HG03196 (cell line): ENCODE measurements around the gene MOB3B.

Experiments
- ATAC-seq: cut with Tn5 transposase; IDR thresholded peaks from one replicate; pipeline ENCODE4 v1.9.1; 2021; ENCODE audit not compliant: unreplicated experiment

The MOB3B gene

DNA sequence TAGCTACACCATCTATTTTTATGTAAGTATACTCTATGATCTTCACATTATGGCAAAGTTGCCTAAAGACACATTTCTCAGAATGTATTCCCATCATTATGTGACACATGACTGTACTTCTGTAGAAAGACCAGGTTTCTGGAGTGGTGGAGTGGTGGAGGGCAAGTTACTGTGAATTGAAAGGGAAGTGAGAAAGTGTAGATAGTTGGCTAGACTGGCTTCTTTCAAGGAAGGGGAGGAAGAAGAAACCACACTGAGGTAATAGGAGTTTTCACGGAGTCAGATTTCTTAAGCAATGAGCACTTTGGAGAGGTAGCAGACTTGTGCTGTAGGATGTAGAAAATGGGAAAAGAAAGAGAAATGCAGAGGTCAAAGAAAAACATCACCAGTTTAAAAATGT is 181.7 kb downstream of the MOB3B start:
- ATAC-seq = no peak

DNA sequence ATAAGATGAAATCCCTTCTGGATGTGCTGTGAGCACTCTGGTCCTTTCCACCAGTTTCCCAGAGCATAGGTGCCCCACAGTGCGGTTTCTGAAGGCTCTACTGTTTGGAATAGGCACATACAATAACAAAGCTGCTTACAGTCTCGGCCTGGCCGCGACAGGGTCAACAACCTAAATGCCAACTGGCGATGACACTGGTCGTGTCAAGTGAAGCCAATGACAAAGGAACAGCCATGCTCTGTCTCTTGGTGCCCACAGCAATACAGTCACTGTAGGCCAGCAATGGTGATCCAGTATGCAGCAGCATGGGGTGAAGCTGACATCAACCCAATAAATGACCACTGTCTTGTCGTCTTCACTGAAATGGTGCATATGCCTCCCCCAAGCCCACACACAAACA is 184.8 kb downstream of the MOB3B start:
- no peak for ATAC-seq

DNA sequence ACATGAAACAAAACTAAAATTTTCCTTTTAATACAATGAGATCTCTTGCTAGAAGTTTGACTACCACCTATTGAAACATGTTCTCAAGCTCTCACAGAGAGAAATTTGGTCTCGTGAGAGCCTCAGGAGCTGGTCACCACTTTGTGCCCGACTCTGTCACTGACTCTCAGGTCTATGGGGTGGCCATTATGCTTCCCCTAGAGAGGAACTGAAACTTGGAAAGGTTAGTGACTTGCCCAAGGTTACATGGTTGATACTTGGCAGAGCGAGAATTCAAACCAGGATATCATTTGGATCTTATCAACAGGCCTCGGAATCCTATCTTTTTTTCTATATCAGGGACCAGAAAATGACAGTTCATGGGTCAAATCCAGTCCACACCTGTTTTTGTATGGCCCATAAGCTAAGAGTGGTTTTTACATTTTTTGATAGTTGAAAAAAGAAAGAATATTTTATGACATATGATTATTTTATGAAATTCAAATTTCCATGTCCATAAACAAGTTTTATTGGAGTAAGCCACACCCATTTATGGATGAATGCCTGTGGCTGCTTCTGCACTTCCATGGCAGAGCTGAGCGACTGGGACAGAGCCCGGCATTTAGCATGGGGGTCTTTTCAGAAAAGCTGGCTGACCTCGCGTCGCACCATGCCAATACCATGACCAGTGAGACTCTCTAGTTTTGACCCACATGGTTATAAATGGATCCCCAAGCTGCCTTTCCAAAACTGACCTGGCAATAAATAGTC is 187.9 kb downstream of the MOB3B start:
- no peak for ATAC-seq

DNA sequence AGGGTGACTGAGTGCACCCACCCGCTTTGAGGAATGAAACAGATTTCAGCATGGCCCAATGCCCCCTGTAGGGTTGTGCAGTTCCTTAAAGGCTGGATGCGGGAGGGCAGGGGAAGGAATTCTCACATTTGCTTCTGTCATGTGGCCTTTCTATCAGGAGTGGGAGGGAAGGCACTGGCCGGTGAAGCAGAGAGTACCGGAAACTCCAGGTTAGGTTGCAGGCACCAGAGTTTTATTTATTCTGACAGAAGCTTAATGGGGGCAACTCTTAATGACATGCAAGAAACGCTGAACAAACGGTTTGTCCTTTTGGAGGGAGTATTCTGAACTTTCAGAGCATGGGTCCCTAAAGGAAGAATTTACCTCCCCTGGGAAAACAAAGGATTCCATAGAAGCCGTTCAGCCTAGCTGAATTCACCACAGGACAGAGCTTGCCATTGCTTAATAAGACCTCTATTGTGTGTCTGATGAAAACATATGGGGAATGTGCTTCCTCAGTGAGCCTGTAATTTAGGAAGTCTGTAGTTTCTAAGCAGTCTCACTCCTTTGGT is 188.6 kb downstream of the MOB3B start:
- no peak for ATAC-seq

DNA sequence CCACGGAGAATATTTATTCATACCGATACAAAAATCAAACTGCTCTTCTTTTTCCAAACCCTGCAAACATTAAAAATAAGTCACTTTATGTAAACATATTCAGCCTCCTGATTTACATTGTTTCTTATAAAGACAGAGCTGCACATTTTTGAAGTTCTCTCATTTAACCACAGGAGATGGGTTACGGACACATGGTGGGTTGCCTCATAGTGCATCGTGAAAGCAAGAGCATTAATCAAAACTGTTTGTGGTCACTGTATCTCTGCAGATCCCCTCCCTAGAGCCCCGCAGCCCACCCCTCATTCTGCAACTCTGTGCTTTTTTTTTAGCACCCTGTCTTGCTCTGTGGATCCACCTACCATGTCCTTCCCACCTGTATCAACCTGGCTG is 189.3 kb downstream of the MOB3B start:
- no peak for ATAC-seq

DNA sequence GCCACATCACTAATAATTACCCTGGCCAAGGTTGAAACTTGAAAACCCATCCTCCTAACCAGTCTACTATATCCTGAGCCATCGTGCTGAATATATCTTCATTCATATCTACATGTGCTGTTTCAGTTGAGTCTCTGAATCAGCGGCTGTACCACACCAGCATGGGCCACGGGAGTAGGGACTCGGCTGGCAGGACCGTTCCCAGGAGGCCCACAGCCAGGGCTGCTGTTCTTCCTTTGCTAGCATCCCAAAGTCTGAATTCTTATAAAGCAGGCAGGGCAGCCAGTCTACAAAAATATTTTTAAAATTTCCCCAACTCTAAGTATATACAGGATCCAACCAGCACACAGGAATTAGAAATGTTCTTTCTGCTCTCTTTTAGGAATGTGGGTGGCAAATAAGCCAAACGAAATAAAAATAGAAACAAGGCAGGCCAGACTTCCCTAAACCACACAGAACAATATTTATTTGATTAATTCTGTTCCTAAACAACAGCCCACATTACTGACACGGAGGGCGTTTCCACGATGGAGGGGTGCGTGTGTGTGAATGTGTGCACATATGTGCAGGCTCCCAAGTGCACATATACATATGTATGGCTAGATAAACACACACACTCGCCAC is 189.8 kb downstream of the MOB3B start:
- no peak for ATAC-seq

DNA sequence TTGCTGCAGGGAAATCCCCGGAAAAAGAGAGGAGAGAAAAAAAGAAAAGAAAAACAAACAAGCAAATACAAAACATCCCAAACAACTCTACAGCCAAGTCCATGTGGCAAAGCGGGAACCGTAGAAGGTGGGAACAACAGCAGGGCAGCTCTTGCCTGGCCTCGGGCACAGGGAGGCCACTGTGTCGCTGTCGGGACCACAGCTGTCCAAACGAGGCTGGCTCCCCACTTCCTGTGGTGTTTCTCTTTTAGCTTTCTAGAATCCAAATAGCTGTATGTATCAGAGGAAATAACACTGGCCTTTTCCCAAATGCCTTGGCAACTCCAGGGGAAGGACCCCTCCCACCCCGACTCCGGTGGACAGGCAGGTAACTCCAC is 191.1 kb downstream of the MOB3B start:
- no peak for ATAC-seq

DNA sequence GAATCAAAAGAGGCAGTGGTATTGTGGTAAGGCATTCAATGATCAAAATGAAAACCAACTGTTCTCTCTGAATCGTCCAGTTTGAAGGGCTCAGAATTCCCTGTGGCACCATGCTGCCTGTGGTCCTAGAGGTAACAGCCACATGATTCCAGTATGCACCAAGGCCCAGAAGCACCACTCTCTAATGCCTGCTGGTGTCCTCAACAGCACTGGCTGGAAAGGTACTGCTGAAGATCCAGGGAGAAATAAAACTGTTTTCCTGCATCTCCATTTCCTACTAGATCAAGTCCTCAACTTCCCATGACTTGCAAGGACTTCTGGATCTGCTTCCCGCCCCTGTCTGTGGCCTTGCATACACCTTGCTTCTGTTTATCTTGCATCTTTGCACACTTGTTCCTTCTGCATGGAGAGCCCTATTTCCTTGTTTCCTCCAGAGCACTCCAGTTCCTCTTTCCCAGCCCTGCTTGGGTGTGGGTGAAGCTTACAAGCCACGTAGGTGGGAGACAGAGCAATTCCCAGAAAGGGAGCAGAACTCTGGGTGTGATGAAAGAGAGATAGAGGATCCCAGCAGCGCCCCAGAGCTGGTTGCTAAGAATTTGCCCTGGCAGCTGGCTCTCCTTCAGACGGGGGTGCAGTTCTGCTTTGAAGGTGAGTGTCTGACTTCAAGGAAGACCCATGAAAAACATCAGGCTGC is 191.6 kb downstream of the MOB3B start:
- no peak for ATAC-seq

DNA sequence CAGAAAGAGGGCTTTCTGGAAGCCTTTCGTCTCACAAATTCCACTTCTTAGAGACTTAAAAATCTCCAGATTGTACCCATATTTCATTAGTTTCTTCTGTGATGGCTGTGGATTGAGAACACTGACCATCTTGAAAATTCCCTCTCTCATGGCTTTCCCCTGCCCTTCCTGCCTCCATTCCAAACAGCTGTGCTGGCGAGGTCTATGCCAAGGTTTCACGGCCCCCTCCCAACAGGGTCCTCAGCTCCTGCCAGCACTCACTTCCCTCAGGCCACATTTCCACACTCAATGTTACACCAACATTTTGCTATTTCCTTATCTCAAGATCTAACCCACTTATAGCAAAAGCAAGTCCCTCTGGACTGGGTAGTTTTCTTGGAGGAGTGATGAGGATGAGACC is 192.4 kb downstream of the MOB3B start:
- no peak for ATAC-seq

DNA sequence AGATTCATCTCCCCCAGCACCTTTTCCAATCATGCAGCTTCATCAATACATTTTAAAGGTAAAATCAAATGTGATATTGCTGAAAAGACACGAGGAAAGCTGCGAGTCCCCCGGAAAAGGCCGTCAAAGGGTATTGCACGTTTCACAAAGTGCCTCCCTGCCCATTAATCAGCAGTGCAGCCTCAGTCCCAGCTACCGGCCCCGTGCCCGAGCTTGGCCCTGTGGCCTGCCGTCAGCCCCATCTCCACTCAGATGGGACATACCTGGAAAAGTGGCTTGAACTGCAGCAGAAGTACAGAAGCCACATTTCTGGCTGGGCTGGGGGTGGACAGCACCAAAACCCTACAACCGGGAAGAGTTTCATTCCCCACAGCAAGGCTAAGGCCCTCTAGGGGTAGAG is 192.8 kb downstream of the MOB3B start:
- no peak for ATAC-seq

DNA sequence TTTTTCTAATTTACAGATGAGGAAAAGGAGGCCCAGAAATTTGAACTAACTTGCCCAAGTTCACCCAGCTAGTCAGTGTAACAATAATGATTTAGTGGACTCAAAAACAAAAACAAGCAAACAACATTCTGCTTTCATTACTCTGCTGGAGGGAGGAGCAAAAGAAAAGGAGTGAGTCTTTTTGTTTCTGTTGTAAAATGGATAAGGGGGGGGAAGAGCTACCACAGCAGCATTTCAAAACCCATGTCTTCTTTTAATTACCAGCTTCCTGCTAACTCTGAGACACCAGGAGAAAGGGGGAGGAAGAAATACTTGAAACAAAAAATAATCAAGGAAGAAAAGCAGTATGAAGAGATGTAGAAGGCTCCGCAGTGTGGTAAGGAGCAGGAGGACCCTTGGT is 193.5 kb downstream of the MOB3B start:
- no peak for ATAC-seq

DNA sequence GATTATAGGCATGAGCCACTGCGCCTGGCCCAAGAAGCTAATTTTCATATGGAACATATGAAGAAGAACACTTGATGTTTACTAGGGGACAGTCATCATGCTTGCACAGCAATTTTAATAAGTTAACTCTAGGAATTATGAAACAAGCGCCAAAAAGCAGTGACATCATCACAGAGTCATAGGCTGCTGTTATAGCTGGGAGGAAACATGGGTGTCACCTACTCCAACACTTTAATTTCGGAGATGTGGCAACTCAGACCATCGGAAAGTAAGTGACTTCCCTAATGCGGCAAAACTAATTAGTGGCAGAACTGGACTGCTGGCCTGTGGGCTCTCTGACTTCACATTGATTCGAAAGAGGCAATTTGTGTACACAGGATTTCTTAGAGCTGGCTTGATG is 194.5 kb downstream of the MOB3B start:
- no peak for ATAC-seq

DNA sequence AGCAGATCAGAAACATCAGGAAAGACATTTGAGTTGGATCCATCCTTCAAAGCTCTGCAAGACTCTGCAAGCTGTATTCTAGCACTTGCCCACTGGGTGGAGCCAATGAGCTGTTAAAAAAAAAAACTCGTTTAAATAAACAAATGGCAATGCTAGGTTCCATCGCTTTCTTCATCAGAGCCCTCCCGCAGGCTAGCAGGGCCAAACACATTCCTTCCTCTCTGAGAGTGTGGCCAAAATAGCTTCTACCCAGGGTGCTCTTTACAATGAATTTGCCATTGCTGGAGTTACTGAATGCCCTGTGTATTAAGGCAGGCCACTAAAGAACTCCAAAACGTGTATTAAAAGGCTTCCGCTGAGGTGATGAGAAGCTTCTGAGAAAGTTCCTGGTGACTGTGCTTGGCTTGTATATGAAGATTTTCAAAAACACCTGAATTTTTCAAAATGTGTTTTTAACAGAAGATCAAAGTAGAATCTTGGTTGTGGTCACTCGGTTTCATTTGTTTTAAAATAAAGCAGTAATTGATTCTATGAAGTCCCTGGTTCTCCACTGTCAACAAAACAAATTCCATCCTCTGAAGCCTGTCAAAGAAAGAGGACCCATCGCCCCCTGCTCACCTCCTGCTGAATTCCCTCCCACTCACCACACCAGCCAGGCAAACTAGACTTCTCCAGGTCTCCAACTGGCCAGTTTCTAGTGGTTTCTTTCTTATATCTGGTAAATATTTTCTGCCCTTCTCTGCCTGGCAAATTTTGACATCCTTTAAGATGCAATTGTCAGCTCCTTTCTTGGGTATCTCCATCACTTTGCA is 196.2 kb downstream of the MOB3B start:
- ATAC-seq = peak; percentile 86

DNA sequence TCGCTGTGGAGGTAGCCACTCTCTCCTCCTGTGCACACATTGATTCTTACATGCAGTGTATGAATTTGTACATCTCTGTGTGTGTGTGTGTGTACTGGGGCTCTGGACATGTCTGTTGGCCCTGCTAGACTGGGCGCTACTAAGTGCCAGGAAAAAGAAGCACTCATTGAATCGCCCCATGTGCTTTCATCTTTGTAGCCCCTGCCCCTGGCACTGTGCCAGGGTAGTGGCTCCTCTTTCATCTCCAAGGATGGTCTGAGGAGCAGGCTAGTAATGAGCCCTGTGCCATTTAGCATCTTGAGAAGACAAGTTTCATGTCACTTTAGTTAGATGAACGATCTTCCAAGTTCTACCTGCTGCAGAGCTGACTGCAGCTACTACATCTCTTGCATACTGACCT is 198.2 kb downstream of the MOB3B start:
- no peak for ATAC-seq

DNA sequence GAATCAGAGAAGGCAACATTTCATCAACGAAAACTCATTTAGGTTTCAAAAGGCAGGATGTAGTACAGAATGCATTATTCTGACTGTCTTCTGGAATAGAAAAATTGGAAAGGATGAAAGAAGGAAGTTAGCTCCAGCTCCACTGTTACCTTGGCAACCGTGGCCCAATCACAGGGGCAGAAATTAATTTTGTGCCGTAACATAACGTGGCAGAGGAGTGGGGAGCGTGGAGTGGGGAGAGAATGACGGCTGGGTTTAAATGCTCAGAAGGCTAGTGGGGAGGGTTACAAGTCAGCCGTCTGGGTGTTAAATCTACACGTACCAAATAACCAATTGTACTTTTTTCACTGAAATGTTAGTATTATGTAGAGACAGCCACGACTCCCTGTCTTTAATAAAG is 200.3 kb downstream of the MOB3B start:
- no peak for ATAC-seq

DNA sequence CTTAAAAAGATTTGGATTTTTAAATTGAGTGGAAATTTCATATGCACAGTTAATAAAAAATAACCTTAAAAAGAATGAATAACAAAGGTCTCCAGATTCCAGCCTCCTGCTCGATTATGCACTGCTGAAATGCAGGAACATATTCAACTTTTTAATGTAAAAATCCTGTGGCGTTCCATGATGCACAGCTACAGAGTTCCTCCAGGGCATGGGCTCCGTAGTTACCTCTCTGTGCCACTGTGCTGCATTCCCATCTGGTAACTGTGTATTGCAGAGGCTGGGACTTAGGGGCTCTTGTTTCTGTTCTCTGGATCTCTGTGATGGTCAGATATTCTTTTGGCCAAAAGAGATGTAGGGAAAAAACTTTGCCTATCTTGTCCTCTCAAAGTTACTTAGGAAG is 201.1 kb downstream of the MOB3B start:
- ATAC-seq = no peak

DNA sequence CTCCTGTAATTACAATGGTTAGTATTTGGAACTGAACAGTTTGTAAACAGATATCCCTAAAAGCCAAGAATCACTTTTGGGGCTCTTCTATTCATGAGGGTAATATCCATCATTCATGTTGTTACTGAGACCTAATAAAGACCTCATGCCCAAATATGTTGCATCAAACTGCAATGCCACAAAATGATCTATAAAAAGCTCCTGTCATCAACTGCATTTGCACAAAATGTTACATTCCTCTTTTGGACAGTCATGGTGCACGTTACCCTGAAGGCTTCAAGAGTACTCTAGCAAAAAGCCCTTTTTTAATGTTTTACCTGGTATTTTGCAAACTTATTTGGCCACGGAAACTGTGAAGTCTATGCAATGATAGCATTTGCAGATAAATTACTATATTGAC is 218.4 kb downstream of the MOB3B start:
- ATAC-seq = no peak

DNA sequence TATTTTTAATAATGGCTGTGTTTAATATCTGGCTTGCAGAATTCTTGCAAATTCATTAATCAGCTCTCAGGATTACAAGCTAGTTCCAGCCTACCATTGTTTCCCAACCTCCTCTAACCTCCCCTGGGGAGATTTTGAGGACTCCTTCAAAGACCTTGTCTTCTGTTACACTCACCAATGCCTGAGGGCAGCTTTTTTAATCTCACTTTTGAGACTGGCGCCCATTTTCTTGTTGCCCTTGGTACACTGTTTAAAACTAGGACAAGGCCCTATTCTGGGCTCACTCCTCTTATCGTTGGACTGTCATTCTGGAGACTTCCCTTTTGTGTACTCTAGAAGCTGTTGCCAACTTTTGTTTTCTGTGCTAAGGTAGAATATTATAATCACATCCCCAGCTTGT is 219.0 kb downstream of the MOB3B start:
- ATAC-seq = no peak

DNA sequence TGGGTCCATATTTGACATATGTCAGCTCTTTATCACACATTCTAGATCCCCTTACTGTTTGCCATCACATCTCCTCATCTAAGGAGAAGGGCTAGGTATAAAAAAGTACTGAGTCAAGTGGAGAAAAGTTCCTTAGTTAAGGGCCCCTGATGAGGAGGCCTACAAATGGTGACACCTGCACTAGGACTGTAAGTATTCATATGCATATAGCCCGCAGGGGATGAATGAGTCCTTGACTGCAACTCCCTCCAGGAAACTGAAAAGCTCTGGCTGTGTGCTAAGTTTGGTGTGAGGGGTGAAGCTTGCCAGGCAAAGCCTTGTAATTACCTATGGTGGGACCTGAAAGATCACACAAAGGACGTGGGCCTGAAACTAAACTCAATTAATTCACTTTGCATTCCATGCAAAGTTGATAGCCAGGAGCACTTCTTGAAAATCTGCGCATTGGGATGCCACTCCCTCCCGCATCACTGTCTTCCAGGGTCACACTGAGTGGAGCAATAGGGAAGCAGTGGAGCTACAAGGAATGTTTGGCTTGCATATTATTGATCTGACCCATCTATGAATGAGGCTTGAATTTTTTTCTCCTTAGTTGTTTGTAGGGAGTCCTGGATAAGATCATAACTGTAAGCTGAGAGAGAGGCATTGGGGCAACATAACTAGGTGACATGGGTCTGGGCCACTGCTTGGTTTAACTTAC is 220.8 kb downstream of the MOB3B start:
- ATAC-seq = no peak

DNA sequence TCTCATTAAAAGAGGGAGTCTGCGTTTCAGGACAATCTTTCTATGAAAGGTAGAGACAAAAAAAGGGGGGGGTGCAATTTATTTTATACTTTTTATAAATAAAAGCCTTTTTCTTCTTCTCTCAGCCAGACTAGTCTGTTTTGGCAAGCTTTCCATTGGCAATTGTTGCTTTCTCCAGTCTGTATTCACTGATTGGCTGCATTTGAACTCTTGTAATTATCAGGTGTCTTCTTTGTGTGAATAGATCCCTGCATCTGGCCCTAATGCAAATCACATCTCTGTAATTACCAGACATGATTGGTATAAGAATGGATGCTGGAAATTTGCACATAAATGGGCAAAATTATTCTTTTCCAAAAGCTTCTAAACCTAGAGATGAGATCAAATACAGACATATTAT is 225.1 kb downstream of the MOB3B start:
- no peak for ATAC-seq

DNA sequence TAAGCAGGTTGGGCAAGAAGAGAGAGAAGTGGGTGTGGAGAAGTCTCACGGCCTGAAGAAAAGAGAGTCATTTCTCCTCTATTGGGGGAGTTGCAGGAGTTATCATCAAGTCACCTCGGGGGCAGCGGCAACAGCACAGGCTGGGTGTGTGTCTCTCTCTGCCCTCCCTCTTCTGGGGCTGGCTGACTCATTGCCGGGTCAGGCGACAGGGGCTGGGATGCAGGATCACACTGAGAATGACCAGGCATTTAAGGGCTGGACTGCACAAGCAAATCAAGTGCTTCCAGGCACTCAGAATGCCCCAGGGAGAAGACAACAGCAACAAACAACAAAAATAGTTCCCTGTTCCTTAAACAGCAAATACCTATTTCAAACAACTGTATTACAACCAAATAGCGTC is 226.4 kb downstream of the MOB3B start:
- no peak for ATAC-seq
